ENCODE results near the gene CCDC136. TPM values are rescaled to one million over a fixed set of nuclear protein-coding genes. Genes with fewer than 3 reads are reported as not detected.

Gene CCDC136
- total RNA-seq, 1 donor from 2014 or later, result 0.26 TPM

GRCh38 chr7:128853799-128854198 lies 62.0 kb downstream of the CCDC136 start:
- DNase-seq (ENCODE audit: low read depth) (no peak), FAIRE-seq (no peak)
- no peaks in the 10 kb centered on the region for H3K36me3 ChIP-seq (ENCODE audit: control insufficient read depth, insufficient read depth, low read length)

GRCh38 chr7:128854396-128854795 lies 62.6 kb downstream of the CCDC136 start:
- H3K36me3 ChIP-seq (ENCODE audit: control insufficient read depth, insufficient read depth, low read length), result no peaks in the 10 kb centered on the region
- no peak overlapping the region for H3K4me3 ChIP-seq (ENCODE audit: low read depth, low read length)
- no peaks in the 10 kb centered on the region for H3K27me3 ChIP-seq (ENCODE audit: control insufficient read depth, insufficient read depth, low read length)
- DNase-seq (ENCODE audit: low read depth), result no peak
- no peak for FAIRE-seq
- no peak for TF ChIP-seq CTCF (IDR thresholded peaks at IDR 0.05; ENCODE audit: insufficient read depth, low read length, severe bottlenecking)

More at GRCh38 chr7:128853799-128854198, 62.0 kb downstream of the CCDC136 start:
- Histone ChIP-seq H3K4me3 (ENCODE audit: low read depth, low read length) (no peak overlapping the region), H3K27me3 (ENCODE audit: control insufficient read depth, insufficient read depth, low read length) (no peaks in the 10 kb centered on the region)
- no peak for TF ChIP-seq CTCF (IDR thresholded peaks at IDR 0.05; ENCODE audit: insufficient read depth, low read length, severe bottlenecking)

- no peaks in the 10 kb centered on the region for H3K27me3 ChIP-seq (ENCODE audit: control insufficient read depth, insufficient read depth, low read length)
- no peak for TF ChIP-seq CTCF (IDR thresholded peaks at IDR 0.05; ENCODE audit: insufficient read depth, low read length, severe bottlenecking)
- no peaks in the 10 kb centered on the region for H3K36me3 ChIP-seq (ENCODE audit: control insufficient read depth, insufficient read depth, low read length)
- DNase-seq (ENCODE audit: low read depth) (no peak), FAIRE-seq (no peak)
- no peak overlapping the region for H3K4me3 ChIP-seq (ENCODE audit: low read depth, low read length)
Measured at GRCh38 chr7:128855559-128855958, 63.8 kb downstream of the CCDC136 start.

DNA sequence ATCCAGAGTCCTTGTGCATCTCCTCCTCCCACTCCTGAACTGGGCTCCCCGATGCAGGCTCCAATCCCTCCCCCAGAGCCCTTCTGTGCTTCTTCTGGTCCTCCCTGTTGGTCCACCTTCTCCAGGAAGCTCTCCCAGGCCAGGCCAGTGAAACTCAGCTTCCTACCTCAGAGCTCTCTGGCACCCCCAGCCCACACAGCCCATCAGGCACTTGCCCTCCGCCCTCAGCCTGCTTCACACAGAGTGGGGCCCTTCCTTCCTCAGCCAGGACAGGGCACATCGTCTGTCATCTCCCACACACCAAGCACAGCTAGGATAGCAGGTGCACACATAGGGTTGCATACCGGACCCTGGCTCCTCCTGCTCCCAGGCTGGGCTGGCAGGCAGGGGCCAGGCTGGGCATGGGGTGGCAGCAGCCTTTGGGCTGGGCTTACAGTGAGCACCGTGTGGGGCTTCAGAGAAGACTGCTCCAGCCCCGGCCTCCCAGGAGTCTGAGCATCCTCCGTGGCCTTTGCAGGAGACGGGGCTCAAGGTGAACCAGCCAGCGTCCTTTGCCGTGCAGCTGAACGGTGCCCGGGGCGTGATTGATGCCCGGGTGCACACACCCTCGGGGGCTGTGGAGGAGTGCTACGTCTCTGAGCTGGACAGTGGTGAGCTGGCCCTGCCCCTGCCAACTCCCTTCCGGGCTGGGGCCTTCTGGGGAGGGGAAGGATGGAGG lies 64.4 kb downstream of the CCDC136 start:
- Histone ChIP-seq H3K4me3 (ENCODE audit: low read depth, low read length) (no peak overlapping the region), H3K36me3 (ENCODE audit: control insufficient read depth, insufficient read depth, low read length) (no peaks in the 10 kb centered on the region), H3K27me3 (ENCODE audit: control insufficient read depth, insufficient read depth, low read length) (no peaks in the 10 kb centered on the region)
- no peak for TF ChIP-seq CTCF (IDR thresholded peaks at IDR 0.05; ENCODE audit: insufficient read depth, low read length, severe bottlenecking)
- no peak for DNase-seq (ENCODE audit: low read depth)
- no peak for FAIRE-seq

DNA sequence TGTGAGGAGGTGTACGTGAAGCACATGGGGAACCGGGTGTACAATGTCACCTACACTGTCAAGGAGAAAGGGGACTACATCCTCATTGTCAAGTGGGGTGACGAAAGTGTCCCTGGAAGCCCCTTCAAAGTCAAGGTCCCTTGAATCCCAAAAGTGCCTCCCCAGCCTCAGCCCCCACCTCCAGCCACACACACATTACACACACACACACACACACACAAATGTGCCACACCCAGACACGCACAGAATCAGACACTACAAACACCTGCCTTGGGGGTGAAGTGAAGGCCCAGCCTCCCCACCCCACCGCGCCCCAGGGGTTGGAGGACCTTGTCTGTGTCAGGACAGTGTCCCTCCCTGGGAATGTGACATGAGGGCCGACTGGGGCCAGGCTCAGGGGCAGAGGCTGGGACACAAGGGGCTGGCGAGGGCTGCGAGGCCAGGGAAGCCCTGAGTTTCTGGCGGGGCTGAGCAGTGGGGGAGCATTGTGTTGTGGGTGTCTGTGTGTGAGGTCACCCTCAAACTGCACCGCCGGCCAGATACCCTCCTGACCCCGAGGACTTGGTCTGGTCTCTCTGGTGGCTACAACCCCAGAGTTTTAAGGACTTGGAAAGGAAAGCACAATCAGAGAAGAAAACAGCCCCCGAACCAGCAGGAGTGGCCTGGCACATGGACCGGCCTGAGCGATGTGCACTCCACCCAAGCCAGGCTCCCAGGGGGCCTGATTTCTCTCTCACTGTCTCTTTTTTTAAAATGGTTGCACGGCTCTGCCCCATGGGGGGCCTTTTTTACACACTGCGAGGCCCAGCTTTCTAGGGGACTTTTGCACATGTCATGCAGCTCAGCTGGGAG lies 66.8 kb downstream of the CCDC136 start:
- FAIRE-seq (no peak), DNase-seq (ENCODE audit: low read depth) (no peak)
- TF ChIP-seq CTCF (IDR thresholded peaks at IDR 0.05; ENCODE audit: insufficient read depth, low read length, severe bottlenecking), result no peak
- Histone ChIP-seq H3K27me3 (ENCODE audit: control insufficient read depth, insufficient read depth, low read length) (no peaks in the 10 kb centered on the region), H3K36me3 (ENCODE audit: control insufficient read depth, insufficient read depth, low read length) (no peaks in the 10 kb centered on the region), H3K4me3 (ENCODE audit: low read depth, low read length) (no peak overlapping the region)
